ENCODE data around the gene MAGI1.
"Not testable (repeated sequence)": the region's sequence is repeated elsewhere in the genome, so short reads cannot be mapped to it uniquely, and the experiment has no call there.

MAGI1 gene

DNA sequence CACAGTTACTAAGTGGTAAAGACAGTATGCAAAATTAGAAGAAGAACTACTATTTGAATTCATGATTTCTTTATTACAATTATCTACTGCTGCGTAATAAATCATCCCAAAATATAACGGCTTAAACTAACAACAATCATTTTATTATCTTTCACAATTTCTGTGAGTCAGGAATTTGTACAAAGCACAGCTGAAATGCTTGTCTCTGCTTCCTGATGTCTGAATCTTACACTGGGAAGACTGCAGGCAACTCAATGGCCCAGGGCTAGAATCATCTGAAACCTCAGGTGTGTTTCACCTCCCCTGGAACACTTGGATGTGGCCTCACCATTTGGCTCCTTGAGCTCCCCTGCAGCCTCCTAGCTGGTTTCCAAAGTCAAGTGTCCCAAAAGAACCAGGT, 145.1 kb downstream of the MAGI1 start:
- Mint-ChIP-seq H3K4me3 (no peak overlapping the region), H3K36me3 (ENCODE audit: low read depth) (no peaks in the 10 kb centered on the region), H3K27ac (no peak overlapping the region), H3K4me1 (no peaks in the 10 kb centered on the region), H3K9me3 (no peaks in the 10 kb centered on the region), H3K27me3 (no peaks in the 10 kb centered on the region)
- DNase-seq (no peak), ATAC-seq (no peak)

DNA sequence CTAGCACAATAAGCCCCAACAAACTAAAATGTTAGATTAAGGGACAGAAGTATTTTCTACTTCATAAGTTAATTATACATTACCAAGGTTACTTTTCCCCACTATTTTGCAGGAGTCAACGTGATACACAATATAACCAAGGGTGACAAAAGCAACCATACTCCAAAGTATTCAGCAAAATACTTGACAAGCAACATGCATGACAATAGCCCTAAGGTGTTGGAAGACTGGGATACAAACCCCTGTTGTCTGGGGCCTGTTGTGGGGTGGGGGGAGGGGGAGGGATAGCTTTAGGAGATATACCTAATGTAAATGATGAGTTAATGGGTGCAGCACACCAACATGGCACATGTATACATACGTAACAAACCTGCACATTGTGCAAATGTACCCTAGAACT, 147.2 kb downstream of the MAGI1 start:
- not testable (repeated sequence) for DNase-seq; H3K27ac Mint-ChIP-seq; ATAC-seq; H3K36me3 Mint-ChIP-seq (ENCODE audit: low read depth); H3K4me3 Mint-ChIP-seq; H3K9me3 Mint-ChIP-seq; H3K27me3 Mint-ChIP-seq; H3K4me1 Mint-ChIP-seq

DNA sequence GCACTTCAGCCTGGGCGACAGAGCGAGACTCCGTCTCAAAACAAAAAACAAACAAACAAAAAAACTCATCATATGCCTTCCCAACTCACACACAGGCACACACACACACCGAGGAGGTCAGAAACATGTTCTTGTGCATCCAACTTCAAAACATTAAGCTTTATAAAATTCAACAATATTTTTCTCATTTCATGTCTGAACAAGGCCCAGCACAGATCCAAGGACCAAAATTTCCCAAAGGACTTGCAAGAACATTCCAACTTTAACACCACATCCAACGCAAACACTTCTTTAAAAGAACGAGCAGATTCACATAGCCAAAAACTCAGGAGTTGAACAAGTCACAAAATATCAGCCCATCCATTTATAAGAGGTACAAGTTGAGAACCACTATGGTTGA, 148.4 kb downstream of the MAGI1 start:
- no peaks in the 10 kb centered on the region for H3K4me1 Mint-ChIP-seq
- H3K9me3 Mint-ChIP-seq = no peaks in the 10 kb centered on the region
- H3K27ac Mint-ChIP-seq = no peak overlapping the region
- H3K4me3 Mint-ChIP-seq = no peak overlapping the region
- H3K27me3 Mint-ChIP-seq = no peaks in the 10 kb centered on the region
- no peaks in the 10 kb centered on the region for H3K36me3 Mint-ChIP-seq (ENCODE audit: low read depth)
- ATAC-seq = no peak
- DNase-seq = no peak

DNA sequence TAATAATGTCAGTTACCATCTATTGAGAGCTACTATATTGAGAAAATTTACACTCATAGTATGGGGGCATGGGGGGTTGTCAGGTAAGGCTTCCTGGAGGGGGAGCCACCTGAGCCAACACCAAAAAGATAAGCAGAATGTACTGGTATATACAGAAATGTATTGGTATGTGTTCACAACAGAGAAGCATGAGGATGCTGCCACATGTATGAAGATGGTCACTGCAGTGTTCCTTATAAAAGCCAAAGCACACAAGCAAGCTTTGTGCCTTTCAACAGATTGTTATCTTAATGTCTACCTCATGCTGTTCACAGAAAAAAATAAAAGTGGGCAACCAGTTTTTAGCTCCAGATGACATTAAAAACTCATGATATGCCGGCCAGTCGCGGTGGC, 149.0 kb downstream of the MAGI1 start:
- H3K4me3 Mint-ChIP-seq = no peak overlapping the region
- no peaks in the 10 kb centered on the region for H3K4me1 Mint-ChIP-seq
- H3K27ac Mint-ChIP-seq = no peak overlapping the region
- no peaks in the 10 kb centered on the region for H3K9me3 Mint-ChIP-seq
- DNase-seq (no peak), ATAC-seq (no peak)
- no peaks in the 10 kb centered on the region for H3K27me3 Mint-ChIP-seq
- H3K36me3 Mint-ChIP-seq (ENCODE audit: low read depth) = no peaks in the 10 kb centered on the region

DNA sequence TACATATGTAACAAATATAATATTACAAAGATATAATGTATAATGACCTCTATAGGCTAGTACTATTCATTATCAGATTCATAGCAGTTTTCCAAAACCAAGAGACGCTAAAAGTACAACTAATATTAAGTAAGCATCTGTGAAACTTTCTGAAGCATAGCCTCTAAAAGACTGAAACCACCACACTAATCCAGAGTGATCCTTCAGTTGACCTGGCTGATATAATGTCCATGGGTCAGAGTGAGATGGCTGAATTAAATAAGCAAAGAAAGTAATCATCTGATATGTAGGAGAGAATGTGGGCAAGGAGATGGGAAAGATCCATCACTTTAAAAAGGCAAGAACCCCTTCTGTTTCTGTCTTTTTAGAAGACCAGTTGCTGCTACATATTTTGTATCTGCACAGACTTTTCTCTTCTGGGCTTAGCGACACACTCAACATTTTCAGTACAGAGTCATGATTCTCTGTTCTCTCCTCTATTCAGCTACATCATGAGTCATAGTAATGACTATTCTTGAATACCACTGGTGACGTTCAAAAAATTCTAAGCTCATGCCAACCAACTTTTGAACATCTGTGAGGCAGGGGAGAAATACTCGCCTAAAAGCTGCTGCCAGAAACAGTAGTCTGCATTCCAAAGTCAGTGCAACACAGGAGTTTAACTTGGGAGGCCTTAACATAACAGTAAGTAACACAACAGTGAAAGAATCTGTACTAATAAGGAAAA, 149.6 kb downstream of the MAGI1 start:
- Mint-ChIP-seq H3K4me3 (no peak overlapping the region), H3K4me1 (no peaks in the 10 kb centered on the region), H3K27me3 (no peaks in the 10 kb centered on the region), H3K27ac (no peak overlapping the region), H3K9me3 (no peaks in the 10 kb centered on the region), H3K36me3 (ENCODE audit: low read depth) (no peaks in the 10 kb centered on the region)
- DNase-seq (no peak), ATAC-seq (no peak)

DNA sequence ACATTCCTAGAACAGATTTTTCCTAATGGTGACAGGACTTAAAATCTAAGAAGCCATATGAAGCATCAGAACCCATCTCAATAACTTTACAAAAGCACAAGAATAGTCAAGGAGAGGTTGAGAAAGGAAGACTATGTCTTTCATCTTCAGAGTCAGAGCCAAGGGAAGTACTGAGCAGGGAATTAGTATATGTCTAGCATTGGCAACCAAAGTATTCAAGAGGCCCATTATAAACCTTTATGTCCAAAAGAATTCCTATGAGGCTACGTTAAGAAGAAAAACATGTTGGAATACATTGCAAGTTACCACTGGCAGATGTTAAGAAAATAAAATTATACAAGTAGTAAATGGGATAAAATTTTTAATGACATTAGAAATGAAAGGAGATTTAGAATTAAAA, 150.5 kb downstream of the MAGI1 start:
- Mint-ChIP-seq H3K9me3 (no peaks in the 10 kb centered on the region), H3K27me3 (no peaks in the 10 kb centered on the region), H3K4me3 (no peak overlapping the region), H3K4me1 (no peaks in the 10 kb centered on the region), H3K36me3 (ENCODE audit: low read depth) (no peaks in the 10 kb centered on the region), H3K27ac (no peak overlapping the region)
- DNase-seq (no peak), ATAC-seq (no peak)

DNA sequence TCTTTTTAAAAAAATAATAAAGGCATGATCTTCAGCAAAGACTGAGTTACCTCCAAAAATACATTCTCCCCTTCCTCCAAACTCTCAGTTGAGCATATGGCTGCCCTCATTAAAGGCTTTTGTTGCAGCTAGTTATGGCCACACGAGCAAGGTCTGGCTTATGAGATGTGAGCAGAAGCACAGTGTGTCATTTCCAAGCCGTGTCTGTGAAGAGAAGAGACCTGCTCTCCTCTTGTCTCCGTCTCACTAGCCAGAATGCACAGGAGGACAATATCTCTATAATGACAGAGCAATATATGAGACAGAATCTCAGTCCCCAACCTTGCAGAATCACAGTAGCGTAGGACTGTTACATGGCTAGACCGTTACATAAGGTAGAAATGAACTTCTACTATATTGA, 152.3 kb downstream of the MAGI1 start:
- H3K9me3 Mint-ChIP-seq = peaks cover 4% of the 10 kb centered on the region
- H3K4me3 Mint-ChIP-seq = no peak overlapping the region
- H3K4me1 Mint-ChIP-seq = no peaks in the 10 kb centered on the region

DNA sequence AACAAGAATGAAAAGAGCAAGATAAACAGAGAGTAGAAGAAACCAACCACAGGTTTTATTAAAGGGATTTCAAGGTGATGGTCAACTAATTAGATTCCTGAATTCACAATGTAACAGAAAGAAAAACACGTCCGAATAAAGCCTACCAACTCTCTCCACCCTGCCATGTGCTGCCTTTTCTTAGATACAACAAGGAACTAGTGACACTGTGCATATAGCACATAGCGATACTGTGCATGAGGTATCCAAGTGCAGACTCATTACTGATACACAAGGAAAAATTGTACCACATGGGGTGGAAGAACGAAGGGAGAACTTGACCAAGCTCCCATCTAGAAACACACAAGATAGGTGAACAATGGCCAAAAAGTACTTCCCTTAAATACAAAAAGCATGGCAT, 154.6 kb downstream of the MAGI1 start:
- no peaks in the 10 kb centered on the region for H3K27me3 Mint-ChIP-seq
- peaks cover 4% of the 10 kb centered on the region for H3K9me3 Mint-ChIP-seq
- H3K36me3 Mint-ChIP-seq (ENCODE audit: low read depth) = no peaks in the 10 kb centered on the region
- DNase-seq (no peak), ATAC-seq (no peak)
- H3K27ac Mint-ChIP-seq = no peak overlapping the region
- no peaks in the 10 kb centered on the region for H3K4me1 Mint-ChIP-seq
- no peak overlapping the region for H3K4me3 Mint-ChIP-seq

More for the DNA sequence above, 152.3 kb downstream of the MAGI1 start:
- H3K36me3 Mint-ChIP-seq (ENCODE audit: low read depth) = no peaks in the 10 kb centered on the region
- H3K27ac Mint-ChIP-seq = no peak overlapping the region
- H3K27me3 Mint-ChIP-seq = no peaks in the 10 kb centered on the region
- DNase-seq (no peak), ATAC-seq (no peak)

DNA sequence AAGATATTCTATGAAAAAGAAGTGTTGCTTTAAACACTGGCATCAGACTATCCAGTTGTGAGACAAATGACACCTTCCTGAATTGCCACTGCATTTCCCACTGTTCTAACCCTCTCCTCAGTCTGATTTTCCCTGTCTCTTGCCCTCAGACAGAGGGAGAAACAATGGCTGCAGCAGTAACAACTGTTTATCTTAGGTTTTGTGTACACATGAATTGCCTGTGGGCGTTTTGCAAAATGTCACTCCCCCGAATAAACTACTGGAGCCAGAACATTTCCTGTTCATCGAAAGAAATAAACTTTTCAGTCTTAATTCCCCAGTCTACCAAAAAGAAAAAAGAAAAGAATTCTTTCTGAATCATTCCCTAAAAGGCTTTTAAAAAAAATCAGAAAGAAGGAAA, 155.1 kb downstream of the MAGI1 start:
- no peaks in the 10 kb centered on the region for H3K27me3 Mint-ChIP-seq
- H3K9me3 Mint-ChIP-seq = peaks cover 4% of the 10 kb centered on the region
- no peak overlapping the region for H3K27ac Mint-ChIP-seq
- DNase-seq (no peak), ATAC-seq (no peak)
- H3K4me1 Mint-ChIP-seq = no peaks in the 10 kb centered on the region
- H3K36me3 Mint-ChIP-seq (ENCODE audit: low read depth) = no peaks in the 10 kb centered on the region
- no peak overlapping the region for H3K4me3 Mint-ChIP-seq

DNA sequence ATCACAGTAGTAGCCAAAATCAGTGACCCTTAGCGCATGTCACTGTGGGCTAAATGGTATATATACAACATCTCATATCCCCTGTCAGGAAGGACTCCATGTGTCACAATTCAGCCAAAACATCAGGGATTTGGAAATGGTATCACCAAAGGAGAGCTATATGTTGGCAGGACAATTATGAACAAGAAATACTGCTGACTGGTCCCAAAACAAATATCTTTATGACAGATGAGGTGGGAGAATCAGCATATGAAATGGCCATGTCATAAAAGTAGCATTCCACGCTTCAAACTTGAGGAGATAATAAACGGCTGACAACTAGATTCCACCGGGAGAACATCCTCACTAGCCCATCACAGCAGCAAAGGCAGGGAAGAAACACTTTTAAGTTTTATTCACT, 158.4 kb downstream of the MAGI1 start:
- Mint-ChIP-seq H3K36me3 (ENCODE audit: low read depth) (no peaks in the 10 kb centered on the region), H3K9me3 (peaks cover 4% of the 10 kb centered on the region), H3K4me3 (no peak overlapping the region), H3K4me1 (no peaks in the 10 kb centered on the region), H3K27me3 (no peaks in the 10 kb centered on the region), H3K27ac (no peak overlapping the region)
- ATAC-seq (no peak), DNase-seq (no peak)

DNA sequence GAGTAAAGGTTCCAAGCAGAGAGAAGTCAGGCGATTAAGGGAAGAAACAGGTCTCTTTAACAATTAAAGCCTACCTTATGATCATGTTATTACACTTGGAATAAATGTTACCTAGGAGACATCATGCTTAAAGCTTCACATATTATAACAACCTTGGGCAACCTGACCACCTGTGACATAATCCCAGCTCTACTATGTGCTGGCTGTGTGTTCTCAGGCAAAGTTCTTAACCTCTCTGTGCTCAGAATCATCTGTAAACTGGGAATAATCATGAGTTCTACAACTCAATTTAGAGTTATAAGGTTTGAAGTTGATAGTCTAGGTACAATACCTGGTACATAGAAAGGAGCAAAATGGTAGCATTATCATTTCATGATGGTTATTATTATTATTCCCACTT, 159.3 kb downstream of the MAGI1 start:
- Mint-ChIP-seq H3K36me3 (ENCODE audit: low read depth) (no peaks in the 10 kb centered on the region), H3K27ac (no peak overlapping the region), H3K4me1 (no peaks in the 10 kb centered on the region), H3K4me3 (no peak overlapping the region), H3K9me3 (peaks cover 4% of the 10 kb centered on the region), H3K27me3 (no peaks in the 10 kb centered on the region)
- ATAC-seq (no peak), DNase-seq (no peak)

DNA sequence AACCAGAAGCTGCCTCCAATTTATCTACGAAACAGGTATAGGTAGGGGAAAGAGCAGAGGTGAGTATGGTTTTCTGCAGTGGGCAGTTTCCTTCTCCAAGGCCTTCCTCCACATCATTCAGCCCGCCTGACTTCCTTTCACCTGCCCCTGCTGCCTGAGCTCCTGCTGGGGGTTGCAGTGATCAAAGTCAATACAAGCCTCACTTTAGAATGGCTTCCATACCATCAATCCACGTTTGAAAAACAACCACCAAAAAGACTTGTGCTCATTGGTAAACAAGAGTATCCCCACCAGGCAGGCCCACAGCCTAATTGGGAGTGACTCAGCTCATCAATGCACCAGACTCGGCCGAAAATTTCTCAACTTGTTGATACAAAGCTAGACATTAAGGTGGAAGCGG, 159.9 kb downstream of the MAGI1 start:
- no peak for ATAC-seq
- Mint-ChIP-seq H3K9me3 (peaks cover 4% of the 10 kb centered on the region), H3K36me3 (ENCODE audit: low read depth) (no peaks in the 10 kb centered on the region), H3K4me1 (no peaks in the 10 kb centered on the region), H3K27ac (no peak overlapping the region), H3K4me3 (no peak overlapping the region), H3K27me3 (no peaks in the 10 kb centered on the region)
- no peak for DNase-seq

DNA sequence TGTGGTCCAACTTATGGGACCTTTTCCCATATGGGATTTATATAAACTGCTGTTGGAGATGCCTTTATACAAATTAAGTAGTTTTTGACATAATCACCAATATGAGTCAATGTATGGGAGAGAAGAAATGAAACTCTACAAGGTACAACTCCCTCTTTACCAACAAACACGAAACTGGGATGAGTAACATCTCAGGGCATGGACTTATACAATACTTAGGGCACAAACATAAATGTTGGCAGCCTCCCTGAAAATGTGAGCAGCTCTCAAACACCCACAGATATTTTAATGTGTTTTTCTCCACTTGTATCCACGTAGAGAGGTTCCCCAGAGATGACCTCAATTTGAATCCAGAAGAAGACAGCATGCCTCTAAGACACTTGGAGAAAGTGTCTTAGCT, 161.6 kb downstream of the MAGI1 start:
- Mint-ChIP-seq H3K27ac (no peak overlapping the region), H3K4me1 (no peaks in the 10 kb centered on the region), H3K4me3 (no peak overlapping the region), H3K9me3 (peaks cover under 1% of the 10 kb centered on the region), H3K27me3 (no peaks in the 10 kb centered on the region), H3K36me3 (ENCODE audit: low read depth) (no peaks in the 10 kb centered on the region)
- DNase-seq (no peak), ATAC-seq (no peak)

DNA sequence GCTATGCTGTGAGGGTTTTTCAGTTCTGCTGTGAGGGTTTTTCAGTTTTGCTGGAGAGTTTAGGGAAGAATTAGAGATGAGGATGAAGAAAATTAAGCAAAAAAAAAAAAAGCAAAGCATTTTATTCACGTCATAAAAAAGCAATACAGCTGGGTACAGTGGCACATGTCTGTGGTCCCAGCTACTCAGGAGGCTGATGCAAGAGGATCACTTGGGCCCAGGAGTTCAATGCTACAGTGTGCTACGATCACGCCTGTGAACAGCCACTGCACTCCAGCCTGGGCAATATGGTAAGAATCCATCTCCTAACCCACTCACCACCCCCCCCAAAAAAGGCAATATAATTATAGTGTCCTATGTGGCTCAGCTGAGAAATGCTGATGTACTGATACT, 162.7 kb downstream of the MAGI1 start:
- no peak for DNase-seq
- ATAC-seq = no peak
- no peak overlapping the region for H3K4me3 Mint-ChIP-seq
- no peaks in the 10 kb centered on the region for H3K27me3 Mint-ChIP-seq
- no peak overlapping the region for H3K27ac Mint-ChIP-seq
- H3K36me3 Mint-ChIP-seq (ENCODE audit: low read depth) = no peaks in the 10 kb centered on the region
- H3K4me1 Mint-ChIP-seq = no peaks in the 10 kb centered on the region
- H3K9me3 Mint-ChIP-seq = no peaks in the 10 kb centered on the region

DNA sequence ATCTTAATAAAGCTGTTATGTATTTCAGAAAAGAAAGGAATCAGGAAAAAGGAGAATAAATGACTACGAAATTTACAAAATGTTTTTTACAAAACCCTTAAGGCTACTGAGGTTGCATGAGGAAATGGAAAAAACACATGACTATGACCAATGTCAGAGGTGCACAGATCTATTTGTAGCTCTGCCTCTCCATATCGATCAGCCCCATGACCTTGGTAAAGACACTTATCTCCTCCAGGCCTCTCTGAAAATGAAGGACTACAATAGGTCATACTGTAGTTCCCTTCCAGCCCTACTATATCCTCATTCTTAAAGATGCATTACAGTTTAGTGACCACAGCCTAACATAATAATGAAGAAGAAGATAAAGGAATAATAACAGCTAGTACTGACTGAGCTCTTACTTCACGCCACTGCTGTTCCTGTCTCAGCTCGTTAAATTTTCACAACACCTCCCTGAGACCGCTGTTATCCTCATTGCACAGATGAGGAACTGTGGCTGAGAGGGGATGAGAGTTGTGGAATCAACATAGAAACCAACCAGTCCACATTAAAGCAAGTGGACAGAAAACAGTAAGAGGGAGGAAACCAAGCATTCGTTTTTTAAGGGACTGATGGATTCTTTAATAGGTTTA, 163.2 kb downstream of the MAGI1 start:
- H3K36me3 Mint-ChIP-seq (ENCODE audit: low read depth) = no peaks in the 10 kb centered on the region
- no peak overlapping the region for H3K27ac Mint-ChIP-seq
- no peak for ATAC-seq
- no peaks in the 10 kb centered on the region for H3K9me3 Mint-ChIP-seq
- DNase-seq = no peak
- H3K4me1 Mint-ChIP-seq = no peaks in the 10 kb centered on the region
- H3K27me3 Mint-ChIP-seq = no peaks in the 10 kb centered on the region
- no peak overlapping the region for H3K4me3 Mint-ChIP-seq

DNA sequence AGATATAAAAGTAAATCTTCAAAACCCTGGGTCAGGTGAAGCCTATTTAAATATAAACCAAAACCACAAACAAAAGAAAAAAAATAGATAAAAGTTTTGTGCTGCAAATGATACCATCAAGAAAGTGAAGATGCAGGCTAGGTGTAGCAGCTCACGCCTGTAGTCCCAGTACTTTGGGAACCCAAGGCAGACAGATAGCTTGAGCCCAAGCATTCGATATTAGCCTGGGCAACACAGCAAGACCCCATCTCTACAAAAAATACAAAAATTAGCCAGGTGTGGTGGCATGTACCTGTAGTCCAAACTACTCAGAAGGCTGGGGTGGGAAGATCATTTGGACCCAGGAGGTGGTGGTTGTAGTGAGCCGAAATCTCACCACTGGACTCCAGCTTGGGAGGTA, 164.8 kb downstream of the MAGI1 start:
- Mint-ChIP-seq H3K27ac (no peak overlapping the region), H3K9me3 (no peaks in the 10 kb centered on the region), H3K4me1 (no peaks in the 10 kb centered on the region), H3K36me3 (ENCODE audit: low read depth) (no peaks in the 10 kb centered on the region), H3K4me3 (no peak overlapping the region), H3K27me3 (no peaks in the 10 kb centered on the region)
- DNase-seq (no peak), ATAC-seq (no peak)

All from activated naive CD8-positive, alpha-beta T cell treated with anti-CD3 and anti-CD28 coated beads, Interleukin-2, amount 50 U/mL, for 24 hours (primary cell).